HL-60 (cell line): ENCODE data around the gene ALG6.

Source experiments
- GABPA ChIP-seq: IDR thresholded peaks from 2 replicates; pipeline ENCODE4 v1.6.1; 2012; ENCODE audit warnings: low read depth
- POLR2AphosphoS5 ChIP-seq: IDR thresholded peaks from 2 replicates; pipeline ENCODE4 v1.6.1; 2012; ENCODE audit warnings: low read depth
- SPI1 ChIP-seq: IDR thresholded peaks from 2 replicates; pipeline ENCODE4 v1.6.1; 2012; ENCODE audit warnings: low read depth, mild to moderate bottlenecking, borderline replicate concordance
- TF ChIP-seq, protein P1 (sequence below): IDR thresholded peaks from 2 replicates; pipeline ENCODE4 v1.6.1; 2012; ENCODE audit warnings: low read depth; ENCODE audit not compliant: insufficient replicate concordance
- TF ChIP-seq, protein P2 (sequence below): IDR thresholded peaks from one replicate; pipeline ENCODE4 v1.5.1; 2011; ENCODE audit warnings: low read length, control low read depth, inconsistent platforms; ENCODE audit not compliant: insufficient read depth

GRCh38 chr1:63480057-63480456 is 112.6 kb downstream of the ALG6 start:
- TF ChIP-seq, protein P1, sequence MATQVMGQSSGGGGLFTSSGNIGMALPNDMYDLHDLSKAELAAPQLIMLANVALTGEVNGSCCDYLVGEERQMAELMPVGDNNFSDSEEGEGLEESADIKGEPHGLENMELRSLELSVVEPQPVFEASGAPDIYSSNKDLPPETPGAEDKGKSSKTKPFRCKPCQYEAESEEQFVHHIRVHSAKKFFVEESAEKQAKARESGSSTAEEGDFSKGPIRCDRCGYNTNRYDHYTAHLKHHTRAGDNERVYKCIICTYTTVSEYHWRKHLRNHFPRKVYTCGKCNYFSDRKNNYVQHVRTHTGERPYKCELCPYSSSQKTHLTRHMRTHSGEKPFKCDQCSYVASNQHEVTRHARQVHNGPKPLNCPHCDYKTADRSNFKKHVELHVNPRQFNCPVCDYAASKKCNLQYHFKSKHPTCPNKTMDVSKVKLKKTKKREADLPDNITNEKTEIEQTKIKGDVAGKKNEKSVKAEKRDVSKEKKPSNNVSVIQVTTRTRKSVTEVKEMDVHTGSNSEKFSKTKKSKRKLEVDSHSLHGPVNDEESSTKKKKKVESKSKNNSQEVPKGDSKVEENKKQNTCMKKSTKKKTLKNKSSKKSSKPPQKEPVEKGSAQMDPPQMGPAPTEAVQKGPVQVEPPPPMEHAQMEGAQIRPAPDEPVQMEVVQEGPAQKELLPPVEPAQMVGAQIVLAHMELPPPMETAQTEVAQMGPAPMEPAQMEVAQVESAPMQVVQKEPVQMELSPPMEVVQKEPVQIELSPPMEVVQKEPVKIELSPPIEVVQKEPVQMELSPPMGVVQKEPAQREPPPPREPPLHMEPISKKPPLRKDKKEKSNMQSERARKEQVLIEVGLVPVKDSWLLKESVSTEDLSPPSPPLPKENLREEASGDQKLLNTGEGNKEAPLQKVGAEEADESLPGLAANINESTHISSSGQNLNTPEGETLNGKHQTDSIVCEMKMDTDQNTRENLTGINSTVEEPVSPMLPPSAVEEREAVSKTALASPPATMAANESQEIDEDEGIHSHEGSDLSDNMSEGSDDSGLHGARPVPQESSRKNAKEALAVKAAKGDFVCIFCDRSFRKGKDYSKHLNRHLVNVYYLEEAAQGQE, result no peak
- TF ChIP-seq, protein P2, sequence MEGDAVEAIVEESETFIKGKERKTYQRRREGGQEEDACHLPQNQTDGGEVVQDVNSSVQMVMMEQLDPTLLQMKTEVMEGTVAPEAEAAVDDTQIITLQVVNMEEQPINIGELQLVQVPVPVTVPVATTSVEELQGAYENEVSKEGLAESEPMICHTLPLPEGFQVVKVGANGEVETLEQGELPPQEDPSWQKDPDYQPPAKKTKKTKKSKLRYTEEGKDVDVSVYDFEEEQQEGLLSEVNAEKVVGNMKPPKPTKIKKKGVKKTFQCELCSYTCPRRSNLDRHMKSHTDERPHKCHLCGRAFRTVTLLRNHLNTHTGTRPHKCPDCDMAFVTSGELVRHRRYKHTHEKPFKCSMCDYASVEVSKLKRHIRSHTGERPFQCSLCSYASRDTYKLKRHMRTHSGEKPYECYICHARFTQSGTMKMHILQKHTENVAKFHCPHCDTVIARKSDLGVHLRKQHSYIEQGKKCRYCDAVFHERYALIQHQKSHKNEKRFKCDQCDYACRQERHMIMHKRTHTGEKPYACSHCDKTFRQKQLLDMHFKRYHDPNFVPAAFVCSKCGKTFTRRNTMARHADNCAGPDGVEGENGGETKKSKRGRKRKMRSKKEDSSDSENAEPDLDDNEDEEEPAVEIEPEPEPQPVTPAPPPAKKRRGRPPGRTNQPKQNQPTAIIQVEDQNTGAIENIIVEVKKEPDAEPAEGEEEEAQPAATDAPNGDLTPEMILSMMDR, result no peak
- TF ChIP-seq POLR2AphosphoS5 (no peak), GABPA (no peak), SPI1 (no peak)
